ENCODE measurements around the gene ANAPC7. TPM values are rescaled to one million over a fixed set of nuclear protein-coding genes. Genes with fewer than 3 reads are reported as not detected.
"Not testable (repeated sequence)": the region's sequence is repeated elsewhere in the genome, so short reads cannot be mapped to it uniquely, and the experiment has no call there.

ANAPC7 gene
- total RNA-seq, 2 donors from 2014 or later: 60.2 to 65.8 TPM

DNA sequence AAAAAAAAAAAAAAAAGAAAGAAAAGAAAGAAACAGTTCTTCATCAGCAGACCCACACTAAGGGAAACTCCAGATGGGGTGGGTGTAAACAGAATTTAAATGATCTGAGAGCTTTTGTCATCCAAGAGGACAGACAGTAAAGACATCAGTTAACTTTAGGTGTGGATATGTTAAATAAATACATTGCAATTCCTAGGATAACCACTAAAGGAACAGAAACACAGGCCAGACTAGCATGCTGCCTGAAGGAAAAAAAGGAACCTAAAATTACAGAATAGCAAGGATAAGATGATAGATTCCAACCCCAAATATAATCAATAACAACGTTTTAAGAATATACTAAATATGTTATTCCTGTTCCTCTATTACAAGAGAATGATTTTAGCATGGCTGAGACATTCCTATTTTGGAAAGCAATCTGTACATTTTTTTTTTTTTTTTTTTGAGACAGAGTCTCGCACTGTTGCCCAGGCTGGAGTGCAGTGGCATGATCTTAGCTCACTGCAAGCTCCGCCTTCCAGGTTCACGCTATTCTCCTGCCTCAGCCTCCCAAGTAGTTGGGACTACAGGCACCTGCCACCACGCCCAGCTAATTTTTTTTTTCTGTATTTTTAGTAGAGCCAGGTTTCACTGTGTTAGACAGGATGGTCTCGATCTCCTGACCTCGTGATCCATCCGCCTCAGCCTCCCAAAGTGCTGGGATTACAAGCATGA, 45.0 kb downstream of the ANAPC7 start:
- H3K27ac ChIP-seq; H3K27me3 ChIP-seq (replicated peaks; ENCODE audit: insufficient read depth); H3K9me3 ChIP-seq; H3K4me3 ChIP-seq; H3K4me1 ChIP-seq (replicated peaks); H3K36me3 ChIP-seq; intact Hi-C loops (cut with DNase I); DNase-seq (ENCODE audit: low spot score): not testable (repeated sequence)
- 86% methylated on average over 8 of the region's 8 CpGs for WGBS
- TF ChIP-seq, protein P1, sequence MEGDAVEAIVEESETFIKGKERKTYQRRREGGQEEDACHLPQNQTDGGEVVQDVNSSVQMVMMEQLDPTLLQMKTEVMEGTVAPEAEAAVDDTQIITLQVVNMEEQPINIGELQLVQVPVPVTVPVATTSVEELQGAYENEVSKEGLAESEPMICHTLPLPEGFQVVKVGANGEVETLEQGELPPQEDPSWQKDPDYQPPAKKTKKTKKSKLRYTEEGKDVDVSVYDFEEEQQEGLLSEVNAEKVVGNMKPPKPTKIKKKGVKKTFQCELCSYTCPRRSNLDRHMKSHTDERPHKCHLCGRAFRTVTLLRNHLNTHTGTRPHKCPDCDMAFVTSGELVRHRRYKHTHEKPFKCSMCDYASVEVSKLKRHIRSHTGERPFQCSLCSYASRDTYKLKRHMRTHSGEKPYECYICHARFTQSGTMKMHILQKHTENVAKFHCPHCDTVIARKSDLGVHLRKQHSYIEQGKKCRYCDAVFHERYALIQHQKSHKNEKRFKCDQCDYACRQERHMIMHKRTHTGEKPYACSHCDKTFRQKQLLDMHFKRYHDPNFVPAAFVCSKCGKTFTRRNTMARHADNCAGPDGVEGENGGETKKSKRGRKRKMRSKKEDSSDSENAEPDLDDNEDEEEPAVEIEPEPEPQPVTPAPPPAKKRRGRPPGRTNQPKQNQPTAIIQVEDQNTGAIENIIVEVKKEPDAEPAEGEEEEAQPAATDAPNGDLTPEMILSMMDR (IDR thresholded peaks at IDR 0.05): peak in 2 of 4 experiments; percentile 17 to 21

DNA sequence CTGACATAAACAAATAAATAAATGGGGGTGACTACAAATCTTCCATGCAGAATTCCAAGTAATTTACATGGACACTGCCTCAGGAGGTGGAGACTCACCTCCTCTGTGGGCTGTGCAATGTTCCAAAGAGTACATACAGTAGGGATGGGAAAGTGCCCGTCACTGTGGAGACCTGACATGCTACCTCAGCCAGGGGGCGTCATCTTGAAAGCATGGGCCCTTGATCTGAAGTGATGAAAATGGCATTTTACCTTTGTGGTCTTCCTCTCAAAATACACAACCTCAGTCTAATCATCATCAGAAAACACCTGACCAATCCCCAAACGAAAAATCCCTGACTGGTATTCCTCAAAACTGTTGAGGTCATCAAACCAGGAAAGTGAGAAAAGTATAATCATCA, 48.4 kb downstream of the ANAPC7 start:
- peak overlapping the region in 1 of 2 donors; percentile 43 for H3K27ac ChIP-seq
- intact Hi-C loops (cut with DNase I): no loop called here
- H3K4me1 ChIP-seq (replicated peaks): no peaks in the 10 kb centered on the region
- DNase-seq (ENCODE audit: low spot score): no peak
- no peaks in the 10 kb centered on the region for H3K9me3 ChIP-seq
- H3K27me3 ChIP-seq (replicated peaks; ENCODE audit: insufficient read depth): no peaks in the 10 kb centered on the region
- H3K36me3 ChIP-seq: no peaks in the 10 kb centered on the region
- WGBS: 44% methylated on average over 3 of the region's 3 CpGs
- H3K4me3 ChIP-seq: no peak overlapping the region
- TF ChIP-seq POLR2AphosphoS5 (IDR thresholded peaks at IDR 0.05): no peak
- TF ChIP-seq, protein P1 (IDR thresholded peaks at IDR 0.05): no peak
- no peak for TF ChIP-seq POLR2A (IDR thresholded peaks at IDR 0.05)

DNA sequence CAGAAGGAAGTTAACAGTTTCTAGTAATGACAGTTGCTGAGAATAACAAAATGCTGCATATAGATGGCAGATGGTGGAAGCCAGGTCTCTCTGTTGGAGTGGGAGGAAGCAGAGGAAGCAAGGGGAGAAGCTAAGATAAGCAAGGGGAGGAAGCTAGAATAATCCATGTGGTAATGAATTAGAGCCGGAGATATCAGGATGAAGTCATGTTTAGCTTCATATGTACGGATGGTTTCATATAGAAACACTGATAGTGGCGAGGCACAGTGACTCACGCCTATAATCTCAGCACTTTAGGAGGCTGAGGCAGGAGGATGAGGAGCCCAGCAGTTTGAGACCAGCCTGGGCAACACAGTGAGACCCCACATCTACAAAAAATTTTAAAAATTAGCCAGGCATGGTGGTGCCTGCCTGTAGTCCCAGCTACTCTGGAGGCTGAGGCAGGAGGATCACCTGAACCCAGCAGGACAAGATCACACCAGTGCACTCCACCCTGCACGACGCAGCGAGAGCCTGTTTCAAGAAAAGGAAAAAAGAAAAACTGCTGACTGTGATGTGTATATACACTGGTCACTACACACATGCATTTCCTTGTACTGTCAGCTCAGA, 49.2 kb downstream of the ANAPC7 start:
- TF ChIP-seq, protein P1 (IDR thresholded peaks at IDR 0.05): no peak
- TF ChIP-seq POLR2A (IDR thresholded peaks at IDR 0.05) (no peak), POLR2AphosphoS5 (IDR thresholded peaks at IDR 0.05) (no peak)
- H3K27ac ChIP-seq: peak overlapping the region in 1 of 2 donors; percentile 43
- no peaks in the 10 kb centered on the region for H3K36me3 ChIP-seq
- peaks cover 2% of the 10 kb centered on the region for H3K4me1 ChIP-seq (replicated peaks)
- no peak overlapping the region for H3K4me3 ChIP-seq
- 60% methylated on average over 7 of the region's 7 CpGs for WGBS
- intact Hi-C loops (cut with DNase I): no loop called here
- H3K9me3 ChIP-seq: no peaks in the 10 kb centered on the region
- no peak for DNase-seq (ENCODE audit: low spot score)
- H3K27me3 ChIP-seq (replicated peaks; ENCODE audit: insufficient read depth): no peaks in the 10 kb centered on the region

DNA sequence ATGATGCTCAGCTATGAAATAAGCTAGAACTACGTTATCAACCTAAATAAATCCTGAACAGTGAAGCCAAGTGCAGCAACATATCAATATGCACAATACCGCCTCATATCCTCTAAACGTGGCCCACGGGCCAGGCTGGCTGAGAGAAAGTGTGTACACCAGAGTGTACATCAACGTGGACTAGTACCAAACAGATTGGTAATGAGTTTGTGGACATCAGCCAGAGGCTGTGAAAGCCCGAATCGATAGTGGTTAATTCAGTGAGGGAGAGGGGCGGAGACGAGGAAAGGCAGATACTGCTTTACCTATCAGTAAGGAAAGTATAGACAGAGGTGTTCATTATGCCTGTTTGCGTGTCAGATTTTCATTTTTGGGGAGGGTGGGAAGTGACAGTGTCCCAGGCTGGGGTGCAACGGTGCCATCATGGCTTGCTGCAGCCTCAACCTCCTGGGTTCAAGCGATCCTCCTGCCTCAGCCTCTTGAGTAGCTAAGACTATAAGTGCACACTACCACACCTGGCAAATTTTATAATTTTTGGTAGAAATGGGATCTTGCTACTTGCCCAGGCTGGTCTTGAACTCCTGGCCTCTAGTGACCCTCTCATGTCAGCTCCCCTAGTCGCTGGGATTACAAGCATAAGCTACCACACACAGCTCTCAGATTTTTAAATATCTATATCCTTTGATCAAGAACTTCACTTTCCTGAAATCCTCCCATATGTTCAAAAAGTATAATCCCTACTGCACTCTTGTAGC, 50.1 kb downstream of the ANAPC7 start:
- Histone ChIP-seq H3K27ac (no peak overlapping the region), H3K36me3 (no peaks in the 10 kb centered on the region), H3K27me3 (replicated peaks; ENCODE audit: insufficient read depth) (no peaks in the 10 kb centered on the region), H3K4me3 (no peak overlapping the region), H3K9me3 (no peaks in the 10 kb centered on the region), H3K4me1 (replicated peaks) (peaks cover 10% of the 10 kb centered on the region)
- TF ChIP-seq, protein P1 (IDR thresholded peaks at IDR 0.05): no peak
- TF ChIP-seq POLR2AphosphoS5 (IDR thresholded peaks at IDR 0.05) (no peak), POLR2A (IDR thresholded peaks at IDR 0.05) (no peak)
- intact Hi-C loops (cut with DNase I): no loop called here
- no peak for DNase-seq (ENCODE audit: low spot score)
- WGBS: 84% methylated on average over 13 of the region's 13 CpGs
